ENCODE measurements around the gene CHGA. TPM values are rescaled to one million over a fixed set of nuclear protein-coding genes. Genes with fewer than 3 reads are reported as not detected.

CHGA gene
- total and polyA plus RNA-seq, 2 of the 8 experiments (the other 6 are each of a cell fraction or from before 2014, with no cell fraction given): 17.5 to 28.2 TPM

GRCh38 chr14:92955381-92955780 lies 32.4 kb downstream of the CHGA start:
- peaks cover 0 to 3% (median 0%) of the 10 kb centered on the region in 4 experiments; a peak in 1 of 7 replicates for H3K4me1 ChIP-seq (replicated peaks in 1 of 4; ENCODE audit: control insufficient read depth in 3 of 4, insufficient read depth in 4 of 4, low read length in 3 of 4)
- H3K4me3 ChIP-seq (ENCODE audit: extremely low read depth in 1 of 4, insufficient read depth in 2 of 4, low read depth in 3 of 4, low read length in 4 of 4): no peak overlapping the region
- H4K8ac ChIP-seq (ENCODE audit: extremely low read depth, insufficient read depth, low read length): no peak overlapping the region
- peak; percentile 36 for FAIRE-seq
- H3K56ac ChIP-seq (replicated peaks; ENCODE audit: insufficient read length, low read depth, low read length): no peak overlapping the region
- no peak overlapping the region for H3K14ac ChIP-seq (ENCODE audit: insufficient read length)
- peaks cover 5 to 7% of the 10 kb centered on the region in 2 experiments for H4K20me1 ChIP-seq (replicated peaks in 1 of 2; ENCODE audit: control insufficient read depth in 1 of 2, insufficient read depth in 2 of 2, low read length in 2 of 2)
- H2BK20ac ChIP-seq (ENCODE audit: low read length): no peak overlapping the region
- no peak overlapping the region for H2AK5ac ChIP-seq (ENCODE audit: low read depth, low read length)
- H2BK15ac ChIP-seq (ENCODE audit: low read length): no peak overlapping the region
- H2AFZ ChIP-seq (ENCODE audit: low read length): no peak overlapping the region
- ChIA-PET CTCF (ENCODE audit: partially characterized antibody) (interaction anchor here (0.6 to 5.9 kb wide), 18 partner anchors 8 to 1611 kb away, joined by 3 to 43 read pairs (median 4); no protein-coding TSS in a partner anchor), POLR2A (ENCODE audit: partially characterized antibody) (no interaction called here)
- 91% methylated on average over 7 of the region's 7 CpGs; no CpG with 5 or more reads in 1 of the 2 experiments for WGBS, 2 experiments (ENCODE audit: extremely low coverage in 1 of 2, insufficient coverage in 1 of 2, insufficient read length in 1 of 2, insufficient replicate concordance in 2 of 2, low coverage in 1 of 2, low lambda C conversion rate in 2 of 2, missing lambda C conversion rate in 1 of 2)
- no peaks in the 10 kb centered on the region for H3K9me3 ChIP-seq (ENCODE audit: insufficient read depth in 2 of 2, low read depth in 1 of 2, low read length in 1 of 2)
- H3K4me2 ChIP-seq (ENCODE audit: insufficient read depth in 1 of 2, low read depth in 2 of 2, low read length in 2 of 2): no peak overlapping the region
- H3K79me1 ChIP-seq (ENCODE audit: low read depth, low read length): no peaks in the 10 kb centered on the region
- H2BK12ac ChIP-seq (ENCODE audit: low read depth, low read length): no peak overlapping the region
- no peak overlapping the region for H3K9ac ChIP-seq (replicated peaks in 1 of 4; ENCODE audit: extremely low read depth in 1 of 4, low read depth in 3 of 4, low read length in 3 of 4)
- H3K27me3 ChIP-seq (replicated peaks in 1 of 4; ENCODE audit: control insufficient read depth in 3 of 4, extremely low read depth in 1 of 4, insufficient read depth in 3 of 4, low read length in 3 of 4): no peaks in the 10 kb centered on the region
- no peak overlapping the region for H3K4ac ChIP-seq (replicated peaks; ENCODE audit: insufficient read length, low read depth, low read length)
- TF ChIP-seq SAP30 (IDR thresholded peaks at IDR 0.05; ENCODE audit: insufficient read depth, insufficient replicate concordance, low read length): no peak
- no peak for TF ChIP-seq HDAC6 (IDR thresholded peaks at IDR 0.05; ENCODE audit: low read depth, low read length)
- TF ChIP-seq ATF3 (IDR thresholded peaks at IDR 0.05; ENCODE audit: insufficient read depth, low read depth, low read length): no peak
- H3K27ac ChIP-seq (ENCODE audit: low read depth, low read length): no peak overlapping the region
- DNase-seq (ENCODE audit: low read depth in 1 of 2, low spot score in 2 of 2): no peak
- no peaks in the 10 kb centered on the region for H3K23me2 ChIP-seq (ENCODE audit: low read depth, low read length)
- H3K79me2 ChIP-seq (ENCODE audit: control insufficient read depth in 1 of 2, insufficient read depth in 2 of 2, low read length in 2 of 2): no peaks in the 10 kb centered on the region
- no peak overlapping the region for H4K5ac ChIP-seq (ENCODE audit: insufficient read length, low read depth, low read length)
- H3K23ac ChIP-seq (ENCODE audit: insufficient read length): no peak overlapping the region
- H3K18ac ChIP-seq (ENCODE audit: extremely low read depth, low read length): no peak overlapping the region
- H2BK5ac ChIP-seq (ENCODE audit: low read depth, low read length): no peak overlapping the region
- no peak overlapping the region for H4K91ac ChIP-seq (replicated peaks; ENCODE audit: insufficient read length, low read length)
- H3K36me3 ChIP-seq (ENCODE audit: control insufficient read depth in 2 of 4, insufficient read depth in 4 of 4, low read length in 3 of 4): peaks cover 6 to 27% (median 16%) of the 10 kb centered on the region in 4 experiments
- no peak overlapping the region for H2BK120ac ChIP-seq (replicated peaks; ENCODE audit: low read depth, low read length)

All from H1 (cell line).